HG03460 (cell line): ENCODE results near the gene SNRK.

Experiments used
- ATAC-seq: cut with Tn5 transposase; IDR thresholded peaks from one replicate; pipeline ENCODE4 v1.9.1; 2021; ENCODE audit not compliant: unreplicated experiment

The SNRK gene

GRCh38 chr3:43286115-43286840, at the start of gene SNRK:
Gene SNRK, plus strand, starts transcription at chr3:43286540. Its CDS starts 16,664 bp downstream, at chr3:43303204.
- ATAC-seq: peak; percentile 90

GRCh38 chr3:43238801-43239200, 47.5 kb upstream of the SNRK start:
- no peak for ATAC-seq

- ATAC-seq: no peak
Observed at GRCh38 chr3:43239755-43240154, 46.6 kb upstream of the SNRK start.

- no peak for ATAC-seq
Observed at GRCh38 chr3:43243590-43244587, 42.5 kb upstream of the SNRK start.

GRCh38 chr3:43244694-43245093, 41.6 kb upstream of the SNRK start:
- ATAC-seq: no peak

- ATAC-seq: no peak
Observed at GRCh38 chr3:43246976-43247375, 39.4 kb upstream of the SNRK start.

- no peak for ATAC-seq
Observed at GRCh38 chr3:43247561-43248184, 38.7 kb upstream of the SNRK start.

GRCh38 chr3:43248185-43248583, 38.2 kb upstream of the SNRK start:
- ATAC-seq: no peak

- ATAC-seq: no peak
Observed at GRCh38 chr3:43248973-43249372, 37.4 kb upstream of the SNRK start.

GRCh38 chr3:43249405-43249804, 36.9 kb upstream of the SNRK start:
- ATAC-seq: no peak

- no peak for ATAC-seq
Observed at GRCh38 chr3:43253294-43253693, 33.0 kb upstream of the SNRK start.

- ATAC-seq: no peak
Observed at GRCh38 chr3:43254125-43254524, 32.2 kb upstream of the SNRK start.

- ATAC-seq: no peak
Observed at GRCh38 chr3:43255662-43256061, 30.7 kb upstream of the SNRK start.

GRCh38 chr3:43256714-43257461, 29.5 kb upstream of the SNRK start:
- ATAC-seq: no peak

GRCh38 chr3:43257850-43258249, 28.5 kb upstream of the SNRK start:
- no peak for ATAC-seq

- ATAC-seq: no peak
Observed at GRCh38 chr3:43259626-43260025, 26.7 kb upstream of the SNRK start.

GRCh38 chr3:43260412-43260811, 25.9 kb upstream of the SNRK start:
- no peak for ATAC-seq

GRCh38 chr3:43262194-43262593, 24.1 kb upstream of the SNRK start:
- ATAC-seq: no peak

- ATAC-seq: no peak
Observed at GRCh38 chr3:43266451-43266850, 19.9 kb upstream of the SNRK start.

GRCh38 chr3:43266995-43267394, 19.3 kb upstream of the SNRK start:
- ATAC-seq: no peak

- ATAC-seq: no peak
Observed at GRCh38 chr3:43268636-43269035, 17.7 kb upstream of the SNRK start.
